HG03095 (cell line): ENCODE results near the gene ZNF292.
"Not testable (repeated sequence)": the region's sequence is repeated elsewhere in the genome, so short reads cannot be mapped to it uniquely, and the experiment has no call there.

Source experiments
- ATAC-seq: cut with Tn5 transposase; IDR thresholded peaks from one replicate; pipeline ENCODE4 v1.9.1; 2021; ENCODE audit warnings: moderate library complexity; ENCODE audit not compliant: unreplicated experiment

Gene ZNF292

GRCh38 chr6:87209812-87210211, 54.4 kb downstream of the ZNF292 start:
- no peak for ATAC-seq

DNA sequence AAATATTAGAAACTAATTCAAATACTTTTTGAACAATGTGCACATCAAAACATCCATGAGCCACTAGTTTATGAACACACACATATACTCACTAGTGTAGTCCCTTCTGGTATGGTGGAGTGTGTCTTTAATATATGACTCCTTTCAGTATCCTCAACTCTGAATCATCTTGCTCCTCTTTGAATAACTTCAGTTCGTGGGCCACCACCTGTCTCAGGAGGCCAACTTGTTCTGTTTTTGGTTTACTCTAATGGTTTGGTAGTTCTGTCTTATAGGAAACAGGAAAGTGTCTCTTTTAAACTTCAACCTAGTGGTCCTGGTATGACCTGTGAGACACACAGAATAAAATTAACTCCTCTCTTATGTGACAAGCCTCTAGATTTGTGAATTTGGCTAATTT, 55.6 kb downstream of the ZNF292 start:
- peak; percentile 97 for ATAC-seq

DNA sequence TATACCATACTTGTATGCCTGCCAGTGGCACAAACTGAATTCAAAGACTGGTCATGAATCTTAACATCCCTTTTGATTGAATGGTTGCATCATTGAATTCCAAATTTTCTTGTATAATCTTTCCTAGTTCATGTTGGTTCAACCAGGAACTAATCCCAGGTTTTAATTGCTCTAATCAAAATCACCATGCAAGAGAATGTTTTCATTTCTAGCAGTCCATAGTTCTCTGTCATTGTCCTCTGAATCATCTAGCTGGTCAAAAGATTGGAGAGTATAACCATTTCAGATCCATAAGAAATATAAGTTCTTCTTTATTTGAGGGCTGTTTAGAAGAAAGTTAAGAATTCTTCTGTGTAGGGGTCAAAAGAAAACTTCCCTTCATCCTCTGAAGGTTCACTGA, 57.2 kb downstream of the ZNF292 start:
- no peak for ATAC-seq

- ATAC-seq = no peak
Observed at GRCh38 chr6:87213364-87213763, 58.0 kb downstream of the ZNF292 start.

GRCh38 chr6:87214831-87215230, 59.5 kb downstream of the ZNF292 start:
- ATAC-seq = no peak

DNA sequence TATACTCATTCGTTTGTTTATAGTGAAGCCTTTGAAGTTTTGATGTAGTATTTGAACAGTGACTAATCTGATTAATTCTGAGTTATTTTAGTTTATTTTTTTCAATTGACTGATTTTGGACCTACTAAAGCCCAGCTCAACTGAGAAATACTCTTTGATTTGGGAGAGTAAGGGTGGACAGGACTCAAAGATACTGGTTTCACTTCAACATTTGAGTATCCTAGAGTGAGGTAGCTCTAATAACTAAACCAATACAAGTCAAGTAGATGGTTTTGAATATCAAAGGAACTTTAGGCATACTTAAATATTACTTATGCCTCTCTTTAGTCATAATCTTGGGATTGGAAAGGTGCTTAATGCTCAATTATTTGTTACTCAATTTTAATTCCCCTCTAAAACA, 65.6 kb downstream of the ZNF292 start:
- no peak for ATAC-seq

- no peak for ATAC-seq
Observed at GRCh38 chr6:87222676-87223075, 67.3 kb downstream of the ZNF292 start.

DNA sequence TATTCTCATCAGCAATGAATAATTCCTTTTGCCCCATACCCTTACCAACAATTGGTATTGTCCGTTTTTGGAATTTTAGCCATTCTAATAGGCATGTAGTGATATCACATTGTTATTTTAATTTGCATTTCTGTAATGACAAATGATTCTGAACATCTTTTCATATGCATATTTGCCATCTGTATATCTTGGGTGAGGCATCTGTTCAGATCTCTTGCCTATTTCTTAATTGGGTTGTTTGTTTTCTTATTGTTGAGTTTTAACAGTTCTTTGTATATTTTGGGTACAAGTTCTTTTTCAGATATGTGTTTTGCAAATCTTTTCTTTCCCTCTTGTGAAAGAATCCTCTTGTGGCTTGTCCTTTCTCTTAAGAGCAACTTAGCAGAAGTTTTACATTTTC, 69.6 kb downstream of the ZNF292 start:
- ATAC-seq = no peak

DNA sequence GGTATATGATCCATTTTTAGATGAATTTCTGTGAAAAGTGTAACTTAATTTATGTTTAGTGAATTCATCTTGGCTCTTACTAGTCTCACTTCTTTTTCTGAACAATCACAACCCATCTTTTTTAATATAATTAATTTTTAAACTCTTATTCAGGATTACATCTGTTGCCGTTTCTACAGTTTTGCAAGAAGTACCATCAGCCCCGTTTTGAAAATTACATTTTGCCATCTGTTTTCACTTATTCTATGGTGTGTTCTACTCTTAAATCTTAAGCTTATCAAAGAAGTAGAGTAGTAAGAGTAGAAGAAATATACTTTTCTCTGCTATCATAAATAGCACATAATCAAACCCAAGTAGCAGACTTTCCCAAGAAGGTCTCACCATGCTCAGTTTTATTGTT, 70.1 kb downstream of the ZNF292 start:
- no peak for ATAC-seq

DNA sequence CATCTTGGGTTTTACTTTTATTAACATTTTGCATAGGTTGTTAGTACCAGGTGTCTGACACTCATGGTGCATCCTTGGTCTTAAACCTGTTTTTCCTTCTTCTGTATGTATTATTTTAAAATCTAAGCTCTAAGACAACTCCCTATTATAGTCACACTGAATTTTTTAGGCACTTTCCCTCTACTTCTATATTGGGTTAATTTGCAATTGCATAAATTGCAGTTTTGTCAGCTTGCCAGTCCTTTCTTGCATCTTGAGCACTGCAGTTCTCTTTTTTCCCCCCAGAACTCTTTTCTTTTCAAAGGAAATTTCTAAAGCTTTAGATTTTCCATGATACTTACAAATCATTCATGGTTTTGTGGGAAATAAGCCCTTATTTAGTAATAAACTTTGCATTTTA, 70.6 kb downstream of the ZNF292 start:
- no peak for ATAC-seq

DNA sequence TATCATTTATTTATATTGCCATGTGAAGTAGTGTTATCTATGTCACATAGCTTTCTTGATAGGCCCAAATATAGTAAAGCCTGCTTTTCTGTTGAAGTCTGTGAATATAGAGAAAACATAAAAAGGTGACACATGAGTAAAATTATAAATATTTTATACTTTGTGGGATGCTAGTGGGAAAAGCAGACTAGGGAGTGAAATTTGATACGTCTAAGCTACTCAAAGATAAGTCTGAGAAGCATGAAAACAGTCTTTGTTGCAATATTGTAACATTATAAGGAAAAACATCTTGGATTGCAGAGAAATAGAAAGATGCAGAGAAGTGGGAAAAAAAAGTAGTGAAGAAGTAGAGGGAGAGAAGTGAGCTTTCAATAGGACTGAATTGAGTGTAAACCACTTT, 75.4 kb downstream of the ZNF292 start:
- ATAC-seq = no peak

GRCh38 chr6:87237804-87238203, 82.4 kb downstream of the ZNF292 start:
- ATAC-seq = no peak

GRCh38 chr6:87239098-87239635, 83.8 kb downstream of the ZNF292 start:
- ATAC-seq = not testable (repeated sequence)

GRCh38 chr6:87241304-87241703, 85.9 kb downstream of the ZNF292 start:
- no peak for ATAC-seq

DNA sequence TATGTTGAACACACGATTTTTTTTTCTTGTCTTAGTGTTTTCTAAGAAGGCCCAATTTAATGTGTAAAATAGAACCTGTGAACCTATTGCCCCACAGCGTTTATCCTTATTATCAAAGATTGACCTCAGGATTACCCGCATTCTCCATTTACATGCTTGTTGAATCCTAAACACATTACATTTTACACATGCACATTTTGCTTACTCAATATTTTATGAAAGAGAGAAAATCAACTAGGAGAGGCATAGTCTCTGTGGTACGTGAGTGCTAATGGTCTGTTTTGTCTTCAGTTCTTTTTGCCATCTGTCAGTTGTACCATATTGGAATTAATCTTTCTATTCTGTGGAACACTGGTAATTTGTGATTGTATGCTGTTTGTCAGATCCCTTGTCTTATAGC, 86.9 kb downstream of the ZNF292 start:
- no peak for ATAC-seq

- ATAC-seq = no peak
Observed at GRCh38 chr6:87243812-87244211, 88.4 kb downstream of the ZNF292 start.

DNA sequence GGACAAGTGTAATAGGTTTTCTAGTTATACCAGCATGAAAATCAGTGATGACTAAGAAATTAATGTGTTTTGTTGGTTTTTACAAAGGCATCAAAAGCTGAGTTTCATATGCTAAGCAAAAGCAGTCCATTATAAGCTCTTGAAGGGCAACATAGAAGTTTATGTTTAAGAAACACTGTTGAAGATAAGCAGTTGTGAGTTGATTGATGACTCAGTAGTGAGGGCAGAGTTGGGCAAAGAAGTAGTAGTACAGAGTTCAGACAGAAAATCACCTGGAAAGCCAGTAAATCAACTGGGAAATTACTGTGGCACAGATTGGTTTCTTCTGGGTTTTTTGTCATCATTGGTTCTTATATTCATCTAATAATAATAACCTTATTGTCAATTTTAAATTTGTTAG, 89.0 kb downstream of the ZNF292 start:
- no peak for ATAC-seq

DNA sequence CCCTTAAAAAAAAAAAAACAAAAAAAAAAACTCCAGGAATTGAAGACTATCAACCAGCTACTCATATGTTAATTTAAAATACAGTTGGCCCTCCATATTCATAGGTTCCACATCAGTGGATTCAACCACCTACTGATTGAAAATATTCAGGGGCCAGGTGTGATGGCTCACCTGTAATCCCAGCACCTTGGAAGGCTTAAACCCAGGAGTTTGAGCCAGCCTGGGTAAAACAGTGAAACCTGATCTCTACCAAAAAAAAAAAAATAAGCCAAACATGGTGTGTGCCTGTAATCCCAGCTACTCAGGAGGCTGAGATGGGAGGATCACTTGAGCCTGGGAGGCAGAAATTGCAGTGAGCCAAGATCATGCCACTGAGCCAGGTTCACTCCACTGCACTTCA, 94.7 kb downstream of the ZNF292 start:
- no peak for ATAC-seq

DNA sequence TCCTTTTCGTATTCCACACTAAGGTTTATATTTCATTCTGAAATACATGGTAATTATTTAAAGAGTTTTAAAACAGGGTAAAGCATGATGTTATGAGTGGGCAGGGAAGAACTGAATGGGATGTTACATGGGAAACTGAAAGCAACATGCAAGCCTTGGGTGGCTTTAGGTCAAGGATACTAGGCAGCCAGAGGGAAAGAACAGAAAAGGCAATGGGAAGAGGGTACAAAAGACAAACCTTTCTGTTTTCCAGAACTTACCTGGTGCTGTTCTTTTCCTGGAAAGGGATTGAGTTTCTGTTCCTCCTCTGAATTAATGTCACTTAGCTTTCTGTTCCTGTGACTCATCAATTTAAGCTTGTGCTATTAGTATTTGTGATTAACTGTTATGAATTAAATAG, 95.9 kb downstream of the ZNF292 start:
- no peak for ATAC-seq

DNA sequence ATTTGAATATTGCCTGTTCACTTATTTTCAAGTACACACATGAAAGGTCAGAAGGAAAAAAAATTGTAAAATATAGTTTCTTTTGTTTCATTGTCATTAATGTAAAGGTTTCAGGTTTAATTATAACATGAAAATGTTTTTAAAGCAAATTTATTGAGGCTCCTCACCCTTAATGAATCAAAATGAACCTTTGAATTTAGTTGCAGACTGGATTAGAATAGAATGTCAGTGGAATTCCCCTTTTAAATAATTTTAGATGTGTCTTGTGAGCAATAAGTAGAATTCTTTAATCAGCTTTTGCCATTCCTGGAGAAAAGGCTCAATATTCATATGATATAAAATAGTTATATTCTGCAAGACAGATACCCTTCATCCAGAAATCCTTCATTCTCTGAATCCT, 96.4 kb downstream of the ZNF292 start:
- ATAC-seq = no peak

DNA sequence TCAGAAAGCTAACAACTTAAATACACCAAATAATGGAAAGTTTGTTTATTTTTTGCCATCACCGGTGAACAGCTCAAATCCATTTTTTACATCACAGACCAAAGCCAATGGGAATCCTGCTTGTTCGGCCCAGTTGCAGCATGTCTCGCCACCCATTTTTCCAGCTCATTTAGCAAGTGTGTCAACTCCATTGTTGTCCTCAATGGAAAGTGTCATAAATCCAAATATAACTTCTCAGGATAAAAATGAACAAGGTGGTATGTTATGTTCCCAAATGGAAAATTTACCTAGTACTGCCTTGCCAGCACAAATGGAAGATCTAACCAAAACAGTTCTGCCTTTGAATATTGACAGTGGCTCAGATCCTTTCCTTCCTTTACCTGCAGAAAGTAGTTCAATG, 101.7 kb downstream of the ZNF292 start:
- no peak for ATAC-seq

- ATAC-seq = no peak
Observed at GRCh38 chr6:87257565-87257964, 102.2 kb downstream of the ZNF292 start.

DNA sequence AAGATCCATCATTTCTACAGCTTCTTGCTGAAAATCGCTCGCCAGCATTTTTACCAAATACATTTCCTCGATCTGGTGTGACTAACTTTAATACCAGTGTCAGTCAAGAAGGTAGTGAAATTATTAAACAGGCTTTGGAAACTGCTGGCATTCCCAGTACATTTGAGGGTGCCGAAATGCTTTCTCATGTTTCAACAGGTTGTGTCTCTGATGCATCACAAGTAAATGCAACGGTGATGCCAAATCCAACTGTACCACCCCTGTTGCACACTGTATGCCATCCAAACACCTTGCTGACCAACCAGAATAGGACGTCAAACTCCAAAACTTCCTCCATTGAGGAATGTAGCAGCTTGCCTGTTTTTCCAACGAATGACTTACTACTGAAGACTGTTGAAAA, 102.6 kb downstream of the ZNF292 start:
- ATAC-seq = no peak

DNA sequence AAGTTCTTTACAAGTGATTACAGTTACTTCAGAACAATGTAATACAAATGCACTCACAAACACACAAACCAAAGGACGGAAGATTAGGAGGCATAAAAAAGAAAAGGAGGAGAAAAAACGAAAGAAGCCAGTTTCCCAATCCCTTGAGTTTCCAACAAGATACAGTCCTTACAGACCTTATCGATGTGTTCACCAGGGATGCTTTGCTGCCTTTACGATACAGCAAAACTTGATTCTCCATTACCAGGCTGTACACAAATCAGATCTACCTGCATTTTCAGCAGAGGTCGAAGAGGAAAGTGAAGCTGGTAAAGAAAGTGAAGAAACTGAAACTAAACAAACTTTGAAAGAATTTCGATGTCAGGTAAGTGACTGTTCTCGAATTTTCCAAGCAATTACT, 104.4 kb downstream of the ZNF292 start:
- no peak for ATAC-seq
